Astrocyte (in vitro differentiated cells and primary cell): ENCODE measurements around the gene SERTAD3. TPM values are rescaled to one million over a fixed set of nuclear protein-coding genes. Genes with fewer than 3 reads are reported as not detected.

ENCODE experiments used
- DNase-seq: peaks from one replicate; pipeline ENCODE4 v3.0.0-alpha.2; 2010; ENCODE audit warnings: low read depth
- FAIRE-seq: peaks from 2 replicates; lab custom pipeline; 2011; peaks lifted over from hg19 to GRCh38; lab: Jason Lieb, UNC
- H2AFZ ChIP-seq: 2 replicates; pipeline ENCODE4 v1.6.0; 2012; ENCODE audit warnings: low read depth, low read length, inconsistent platforms
- H3K27ac ChIP-seq: 2 replicates; pipeline ENCODE4 v1.5.1; 2011; ENCODE audit warnings: low read depth, low read length, inconsistent platforms
- H3K27me3 ChIP-seq: 2 replicates; pipeline ENCODE4 v1.6.0; 2011; ENCODE audit warnings: low read length, inconsistent platforms; ENCODE audit not compliant: insufficient read depth
- H3K36me3 ChIP-seq: 2 replicates; pipeline ENCODE4 v1.5.1; 2011; ENCODE audit warnings: low read length, inconsistent platforms; ENCODE audit not compliant: insufficient read depth
- H3K4me1 ChIP-seq: 2 replicates; pipeline ENCODE4 v1.5.1; 2011; ENCODE audit warnings: low read length, inconsistent platforms; ENCODE audit not compliant: insufficient read depth
- H3K4me2 ChIP-seq: 2 replicates; pipeline ENCODE4 v1.6.0; 2012; ENCODE audit warnings: low read length, inconsistent platforms
- H3K4me3 ChIP-seq: 2 replicates; pipeline ENCODE4 v1.5.1; 2011; ENCODE audit warnings: low read depth, mild to moderate bottlenecking, low read length, inconsistent platforms; ENCODE audit not compliant: insufficient read depth
- H3K79me2 ChIP-seq: 2 replicates; pipeline ENCODE4 v1.6.0; 2012; ENCODE audit warnings: mild to moderate bottlenecking, low read length, inconsistent platforms; ENCODE audit not compliant: insufficient read depth
- H3K9ac ChIP-seq: 2 replicates; pipeline ENCODE4 v1.6.0; 2012; ENCODE audit warnings: mild to moderate bottlenecking, low read length, inconsistent platforms
- H3K9me3 ChIP-seq: 2 replicates; pipeline ENCODE4 v1.5.1; 2012; ENCODE audit warnings: low read depth, mild to moderate bottlenecking, low read length, inconsistent platforms; ENCODE audit not compliant: insufficient read depth
- H4K20me1 ChIP-seq: 2 replicates; pipeline ENCODE4 v1.6.0; 2012; ENCODE audit warnings: low read length, inconsistent platforms; ENCODE audit not compliant: insufficient read depth
- H3K27ac Mint-ChIP-seq: one replicate; pipeline ENCODE4 v1.8.0; 2021; ENCODE audit warnings: mild to moderate bottlenecking, mixed read lengths; ENCODE audit not compliant: unreplicated experiment
- H3K27me3 Mint-ChIP-seq: one replicate; pipeline ENCODE4 v1.8.0; 2021; ENCODE audit warnings: low read depth, mixed read lengths; ENCODE audit not compliant: unreplicated experiment
- H3K36me3 Mint-ChIP-seq: one replicate; pipeline ENCODE4 v1.8.0; 2021; ENCODE audit warnings: low read depth, mixed read lengths; ENCODE audit not compliant: unreplicated experiment
- H3K4me1 Mint-ChIP-seq: one replicate; pipeline ENCODE4 v1.8.0; 2021; ENCODE audit warnings: low read depth, mixed read lengths; ENCODE audit not compliant: unreplicated experiment
- H3K4me3 Mint-ChIP-seq: one replicate; pipeline ENCODE4 v1.8.0; 2021; ENCODE audit warnings: mild to moderate bottlenecking, moderate library complexity, mixed read lengths; ENCODE audit not compliant: unreplicated experiment
- H3K9me3 Mint-ChIP-seq: one replicate; pipeline ENCODE4 v1.8.0; 2021; ENCODE audit warnings: mild to moderate bottlenecking, mixed read lengths; ENCODE audit not compliant: unreplicated experiment
- EZH2 ChIP-seq: IDR thresholded peaks from 2 replicates; pipeline ENCODE4 v1.6.1; 2012; ENCODE audit warnings: mild to moderate bottlenecking, low read length, inconsistent platforms; ENCODE audit not compliant: insufficient read depth
- total RNA-seq: library from RNA; stranded (reverse); gene quantifications from 2 replicates; pipeline ENCODE4 v1.2.1, GENCODE V29; 2021
- TF ChIP-seq, protein P1 (sequence below): IDR thresholded peaks from 2 replicates; pipeline ENCODE4 v1.5.1; 2011; ENCODE audit warnings: low read depth, mild to moderate bottlenecking, inconsistent platforms, low read length, moderate library complexity; ENCODE audit not compliant: insufficient read depth

The SERTAD3 gene
- total RNA-seq, 1 donor from 2014 or later = 49.7 TPM

DNA sequence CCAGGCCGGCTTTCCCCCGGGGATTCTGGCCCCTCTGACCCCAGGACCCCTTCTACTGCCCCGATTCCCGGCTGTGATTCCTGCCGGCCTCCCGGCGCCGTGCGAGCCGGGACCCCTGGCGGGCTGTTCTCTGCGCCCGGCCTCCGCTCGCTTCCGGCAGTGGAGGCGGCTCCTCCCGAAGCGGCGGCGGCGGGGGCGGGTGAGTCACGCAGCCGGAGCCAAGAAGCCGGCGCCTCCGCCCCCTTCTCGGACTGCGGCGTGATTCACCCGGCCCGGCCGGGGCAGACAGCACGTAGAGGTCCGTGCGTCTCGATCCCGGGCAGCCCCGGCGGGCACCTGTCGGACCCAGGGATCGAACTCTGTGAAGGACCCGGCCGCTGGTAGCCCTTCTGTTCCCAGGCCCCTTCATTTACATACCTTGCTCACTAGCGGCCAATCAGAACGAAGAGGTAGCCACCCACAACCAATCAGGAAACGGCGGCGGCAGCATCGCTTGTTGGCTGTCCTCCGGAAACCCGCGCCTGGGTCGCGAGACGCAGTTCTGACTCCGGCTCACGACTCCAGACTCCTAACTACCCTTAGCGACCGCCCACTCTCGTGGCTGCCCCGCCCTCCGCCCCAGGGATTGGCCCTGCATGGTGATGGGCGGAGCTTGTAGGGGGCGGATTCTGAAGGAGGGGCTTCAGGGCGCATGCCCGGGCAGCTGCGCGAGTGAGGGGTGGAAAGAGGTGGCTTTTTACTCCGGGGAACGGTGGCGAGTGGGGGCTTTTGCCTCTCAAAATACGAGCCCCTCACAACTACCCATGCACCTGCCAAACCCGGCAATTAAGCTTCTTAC lies 18.5 kb downstream of the SERTAD3 start, which contains the start of gene SERTAD1:
Gene SERTAD1, minus strand, starts transcription at position 543 of the 838 bp plus-strand sequence. CDS start 2,446 bp downstream, outside the sequence.
- Histone ChIP-seq H3K9ac (peak within 1 kb of the TSS; percentile 99), H4K20me1 (peaks cover 20% of the 10 kb centered on the region), H2AFZ (peak within 1 kb of the TSS; percentile 84), H3K36me3 (peaks cover 10% of the 10 kb centered on the region), H3K9me3 (no peaks in the 10 kb centered on the region), H3K79me2 (peaks cover 38% of the 10 kb centered on the region), H3K4me3 (peak within 1 kb of the TSS; percentile 98), H3K4me2 (peak within 1 kb of the TSS; percentile 99), H3K4me1 (peaks cover 20% of the 10 kb centered on the region), H3K27me3 (no peaks in the 10 kb centered on the region), H3K27ac (peak within 1 kb of the TSS; percentile 96)
- DNase-seq (peak; percentile 96), FAIRE-seq (peak; percentile 83)
- Mint-ChIP-seq H3K36me3 (peaks cover 3% of the 10 kb centered on the region), H3K27me3 (no peaks in the 10 kb centered on the region), H3K9me3 (no peaks in the 10 kb centered on the region), H3K4me1 (peaks cover 14% of the 10 kb centered on the region), H3K4me3 (peak within 1 kb of the TSS; percentile 95), H3K27ac (peak within 1 kb of the TSS; percentile 100)
- TF ChIP-seq, protein P1, sequence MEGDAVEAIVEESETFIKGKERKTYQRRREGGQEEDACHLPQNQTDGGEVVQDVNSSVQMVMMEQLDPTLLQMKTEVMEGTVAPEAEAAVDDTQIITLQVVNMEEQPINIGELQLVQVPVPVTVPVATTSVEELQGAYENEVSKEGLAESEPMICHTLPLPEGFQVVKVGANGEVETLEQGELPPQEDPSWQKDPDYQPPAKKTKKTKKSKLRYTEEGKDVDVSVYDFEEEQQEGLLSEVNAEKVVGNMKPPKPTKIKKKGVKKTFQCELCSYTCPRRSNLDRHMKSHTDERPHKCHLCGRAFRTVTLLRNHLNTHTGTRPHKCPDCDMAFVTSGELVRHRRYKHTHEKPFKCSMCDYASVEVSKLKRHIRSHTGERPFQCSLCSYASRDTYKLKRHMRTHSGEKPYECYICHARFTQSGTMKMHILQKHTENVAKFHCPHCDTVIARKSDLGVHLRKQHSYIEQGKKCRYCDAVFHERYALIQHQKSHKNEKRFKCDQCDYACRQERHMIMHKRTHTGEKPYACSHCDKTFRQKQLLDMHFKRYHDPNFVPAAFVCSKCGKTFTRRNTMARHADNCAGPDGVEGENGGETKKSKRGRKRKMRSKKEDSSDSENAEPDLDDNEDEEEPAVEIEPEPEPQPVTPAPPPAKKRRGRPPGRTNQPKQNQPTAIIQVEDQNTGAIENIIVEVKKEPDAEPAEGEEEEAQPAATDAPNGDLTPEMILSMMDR = no peak
- no peak for TF ChIP-seq EZH2

- no peaks in the 10 kb centered on the region for H3K9me3 ChIP-seq
- peaks cover 3% of the 10 kb centered on the region for H3K36me3 Mint-ChIP-seq
- H3K4me2 ChIP-seq = peak overlapping the region; percentile 99
- peak overlapping the region; percentile 99 for H3K9ac ChIP-seq
- peaks cover 14% of the 10 kb centered on the region for H3K4me1 Mint-ChIP-seq
- no peak for TF ChIP-seq EZH2
- TF ChIP-seq, protein P1 = no peak
- DNase-seq (no peak), FAIRE-seq (no peak)
- peaks cover 10% of the 10 kb centered on the region for H3K36me3 ChIP-seq
- H3K4me3 Mint-ChIP-seq = peak overlapping the region; percentile 95
- no peaks in the 10 kb centered on the region for H3K9me3 Mint-ChIP-seq
- peak overlapping the region; percentile 96 for H3K27ac ChIP-seq
- peak overlapping the region; percentile 12 for H2AFZ ChIP-seq
- peak overlapping the region; percentile 98 for H3K4me3 ChIP-seq
- peaks cover 20% of the 10 kb centered on the region for H4K20me1 ChIP-seq
- H3K4me1 ChIP-seq = peaks cover 21% of the 10 kb centered on the region
- H3K79me2 ChIP-seq = peaks cover 38% of the 10 kb centered on the region
- no peaks in the 10 kb centered on the region for H3K27me3 ChIP-seq
- H3K27me3 Mint-ChIP-seq = no peaks in the 10 kb centered on the region
- H3K27ac Mint-ChIP-seq = peak overlapping the region; percentile 100
Measured at GRCh38 chr19:40424637-40425449, 19.3 kb downstream of the SERTAD3 start.
